ENCODE results near the gene DLGAP3. TPM values are rescaled to one million over a fixed set of nuclear protein-coding genes. Genes with fewer than 3 reads are reported as not detected.

The DLGAP3 gene
- total RNA-seq, 1 experiment from 2014 or later, result not detected

DNA sequence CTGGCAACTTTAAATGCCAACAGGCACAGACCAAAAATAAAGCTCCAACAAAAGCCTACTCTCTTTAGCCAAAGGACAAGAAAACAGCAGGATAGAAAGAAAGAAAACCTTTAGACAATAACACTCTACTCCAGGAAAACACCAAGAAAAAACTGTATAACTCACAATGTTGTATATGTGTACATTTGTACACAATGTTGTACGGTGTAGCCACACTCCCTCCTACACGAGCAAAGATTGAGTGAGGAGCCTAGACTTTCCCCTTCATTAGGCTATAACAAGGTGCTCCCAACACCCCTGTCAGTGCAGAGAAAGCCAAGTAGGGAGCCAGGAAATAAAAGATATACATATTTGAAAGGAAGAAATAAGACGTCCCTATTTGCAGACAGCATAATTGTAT lies 112.7 kb downstream of the DLGAP3 start:
- TF ChIP-seq, protein P1, sequence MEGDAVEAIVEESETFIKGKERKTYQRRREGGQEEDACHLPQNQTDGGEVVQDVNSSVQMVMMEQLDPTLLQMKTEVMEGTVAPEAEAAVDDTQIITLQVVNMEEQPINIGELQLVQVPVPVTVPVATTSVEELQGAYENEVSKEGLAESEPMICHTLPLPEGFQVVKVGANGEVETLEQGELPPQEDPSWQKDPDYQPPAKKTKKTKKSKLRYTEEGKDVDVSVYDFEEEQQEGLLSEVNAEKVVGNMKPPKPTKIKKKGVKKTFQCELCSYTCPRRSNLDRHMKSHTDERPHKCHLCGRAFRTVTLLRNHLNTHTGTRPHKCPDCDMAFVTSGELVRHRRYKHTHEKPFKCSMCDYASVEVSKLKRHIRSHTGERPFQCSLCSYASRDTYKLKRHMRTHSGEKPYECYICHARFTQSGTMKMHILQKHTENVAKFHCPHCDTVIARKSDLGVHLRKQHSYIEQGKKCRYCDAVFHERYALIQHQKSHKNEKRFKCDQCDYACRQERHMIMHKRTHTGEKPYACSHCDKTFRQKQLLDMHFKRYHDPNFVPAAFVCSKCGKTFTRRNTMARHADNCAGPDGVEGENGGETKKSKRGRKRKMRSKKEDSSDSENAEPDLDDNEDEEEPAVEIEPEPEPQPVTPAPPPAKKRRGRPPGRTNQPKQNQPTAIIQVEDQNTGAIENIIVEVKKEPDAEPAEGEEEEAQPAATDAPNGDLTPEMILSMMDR (conservative IDR thresholded peaks at IDR 0.05; ENCODE audit: low read depth, low read length), result no peak
- no peak for TF ChIP-seq EZH2 (IDR thresholded peaks at IDR 0.05; ENCODE audit: borderline replicate concordance, low read depth, low read length, poor library complexity, severe bottlenecking)

DNA sequence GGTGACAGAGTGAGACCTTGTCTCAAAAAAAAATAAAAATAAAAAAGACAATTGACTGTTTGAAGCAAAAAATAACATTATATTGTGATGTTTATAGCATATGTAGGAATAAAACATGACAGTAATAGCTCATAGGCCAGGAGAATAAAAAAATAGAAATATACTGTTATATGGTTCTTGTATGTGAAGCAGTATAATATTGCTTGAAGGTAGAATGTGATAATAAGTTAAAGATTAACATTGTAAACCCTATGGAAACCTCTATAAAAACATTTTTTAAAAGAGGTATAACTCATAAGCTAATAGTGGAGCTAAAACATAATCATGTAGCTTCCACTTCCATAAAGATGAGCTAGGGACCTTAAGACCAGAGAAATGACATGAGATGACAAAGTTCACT lies 113.1 kb downstream of the DLGAP3 start:
- DNase-seq (ENCODE audit: low spot score), result no peak
- Histone ChIP-seq H3K36me3 (ENCODE audit: insufficient read depth, low read length, poor library complexity, severe bottlenecking) (no peaks in the 10 kb centered on the region), H3K27me3 (replicated peaks; ENCODE audit: insufficient read depth, low read depth, low read length, poor library complexity) (no peaks in the 10 kb centered on the region), H3K4me3 (ENCODE audit: low read depth, low read length, poor library complexity, severe bottlenecking) (no peak overlapping the region), H3K27ac (ENCODE audit: low read depth, low read length, poor library complexity, severe bottlenecking) (no peak overlapping the region), H3K9me3 (ENCODE audit: low read depth, low read length, poor library complexity, severe bottlenecking) (no peaks in the 10 kb centered on the region), H3K4me1 (ENCODE audit: insufficient read depth, low read length, poor library complexity, severe bottlenecking) (no peaks in the 10 kb centered on the region)
- ChIA-PET CTCF (no interaction called here), POLR2A (ENCODE audit: low non-redundant PET) (no interaction called here)
- BruUV-seq (replicated peaks), result no TSS peak
- intact Hi-C loops (cut with micrococcal nuclease; ENCODE audit: unreplicated experiment), result no loop called here
- TF ChIP-seq EZH2 (IDR thresholded peaks at IDR 0.05; ENCODE audit: borderline replicate concordance, low read depth, low read length, poor library complexity, severe bottlenecking), result no peak
- TF ChIP-seq, protein P1 (conservative IDR thresholded peaks at IDR 0.05; ENCODE audit: low read depth, low read length), result no peak

More for the DNA sequence above, 112.7 kb downstream of the DLGAP3 start:
- Histone ChIP-seq H3K4me3 (ENCODE audit: low read depth, low read length, poor library complexity, severe bottlenecking) (no peak overlapping the region), H3K36me3 (ENCODE audit: insufficient read depth, low read length, poor library complexity, severe bottlenecking) (no peaks in the 10 kb centered on the region), H3K4me1 (ENCODE audit: insufficient read depth, low read length, poor library complexity, severe bottlenecking) (no peaks in the 10 kb centered on the region), H3K27ac (ENCODE audit: low read depth, low read length, poor library complexity, severe bottlenecking) (no peak overlapping the region), H3K9me3 (ENCODE audit: low read depth, low read length, poor library complexity, severe bottlenecking) (no peaks in the 10 kb centered on the region), H3K27me3 (replicated peaks; ENCODE audit: insufficient read depth, low read depth, low read length, poor library complexity) (no peaks in the 10 kb centered on the region)
- ChIA-PET CTCF (no interaction called here), POLR2A (ENCODE audit: low non-redundant PET) (no interaction called here)
- no TSS peak for BruUV-seq (replicated peaks)
- intact Hi-C loops (cut with micrococcal nuclease; ENCODE audit: unreplicated experiment), result no loop called here
- DNase-seq (ENCODE audit: low spot score), result no peak

Other genes with a start within 250 kb of the DLGAP3 start
- not detected in 2 replicates for gene GJB5, start 174.6 kb downstream of the DLGAP3 start, total RNA-seq (2021)
- gene GJB4, start 169.9 kb downstream of the DLGAP3 start, total RNA-seq (2021), result not detected in 2 replicates
- gene GJB3, start 148.4 kb downstream of the DLGAP3 start, total RNA-seq (2021), result not detected in 2 replicates
- not detected in 2 replicates for gene GJA4, start 136.7 kb downstream of the DLGAP3 start, total RNA-seq (2021)
- gene SMIM12, start 69.9 kb downstream of the DLGAP3 start, total RNA-seq (2021), result 34.7 and 37.5 TPM in 2 replicates
- 10.6 and 11.3 TPM in 2 replicates for gene TMEM35B, start 55.7 kb upstream of the DLGAP3 start, total RNA-seq (2021)
- 18.9 and 19.3 TPM in 2 replicates for gene ZMYM6, start 102.3 kb upstream of the DLGAP3 start, total RNA-seq (2021)
- gene ZMYM1, start 149.7 kb upstream of the DLGAP3 start, total RNA-seq (2021), result 32.2 and 36.1 TPM in 2 replicates